ENCODE data around the gene NUPR1.
"Not testable (repeated sequence)": the region's sequence is repeated elsewhere in the genome, so short reads cannot be mapped to it uniquely, and the experiment has no call there.

NUPR1 gene

GRCh38 chr16:28554634-28555423 is 16.1 kb upstream of the NUPR1 start:
- no peak for DNase-seq

- DNase-seq, result peak; percentile 85
Measured at GRCh38 chr16:28553776-28554633, 15.2 kb upstream of the NUPR1 start, which contains the start of gene SGF29. SGF29 (plus strand) TSS chr16:28553920; CDS start chr16:28581070, 27,150 bp downstream.

GRCh38 chr16:28549301-28549899 is 10.6 kb upstream of the NUPR1 start:
- DNase-seq, result no peak

GRCh38 chr16:28548306-28548802 is 9.6 kb upstream of the NUPR1 start:
- no peak for DNase-seq

- no peak for DNase-seq
Measured at GRCh38 chr16:28546626-28547025, 7.9 kb upstream of the NUPR1 start.

GRCh38 chr16:28545964-28546363 is 7.2 kb upstream of the NUPR1 start:
- DNase-seq, result not testable (repeated sequence)

GRCh38 chr16:28544998-28545397 is 6.2 kb upstream of the NUPR1 start:
- no peak for DNase-seq

GRCh38 chr16:28543072-28543471 is 4.3 kb upstream of the NUPR1 start:
- peak; percentile 72 for DNase-seq

GRCh38 chr16:28542646-28543045 is 3.9 kb upstream of the NUPR1 start:
- no peak for DNase-seq

GRCh38 chr16:28540346-28540745 is 1.6 kb upstream of the NUPR1 start:
- no peak for DNase-seq

- no peak for DNase-seq
Measured at GRCh38 chr16:28537964-28538732, 626 bp downstream of the NUPR1 start.

- DNase-seq, result no peak
Measured at GRCh38 chr16:28537076-28537475, 1.7 kb downstream of the NUPR1 start.

GRCh38 chr16:28534542-28535373 is 4.0 kb downstream of the NUPR1 start:
- no peak for DNase-seq

- no peak for DNase-seq
Measured at GRCh38 chr16:28532940-28533647, 5.7 kb downstream of the NUPR1 start.

GRCh38 chr16:28531777-28532744 is 6.7 kb downstream of the NUPR1 start:
- no peak for DNase-seq

- no peak for DNase-seq
Measured at GRCh38 chr16:28529124-28529523, 9.7 kb downstream of the NUPR1 start.

GRCh38 chr16:28528463-28528867 is 10.3 kb downstream of the NUPR1 start:
- DNase-seq, result no peak

- no peak for DNase-seq
Measured at GRCh38 chr16:28527985-28528384, 10.8 kb downstream of the NUPR1 start.

- not testable (repeated sequence) for DNase-seq
Measured at GRCh38 chr16:28527100-28527785, 11.5 kb downstream of the NUPR1 start.
